ENCODE data around the gene SLC22A7.
A peak's percentile ranks its signal among the peaks of the same experiment; 100 is the strongest.

The SLC22A7 gene

GRCh38 chr6:43297644-43298564 is at the start of gene SLC22A7:
Gene SLC22A7 (plus strand): TSS chr6:43298260. CDS start chr6:43298359, 99 bp downstream.
- Mint-ChIP-seq H3K27ac (peak within 1 kb of the TSS in 1 of 3 experiments; percentile 77), H3K36me3 (ENCODE audit: low read depth) (no peaks in the 10 kb centered on the region), H3K4me3 (no peak within 1 kb of the TSS), H3K9me3 (no peaks in the 10 kb centered on the region), H3K27me3 (ENCODE audit: low read depth) (peaks cover 5% of the 10 kb centered on the region), H3K4me1 (no peaks in the 10 kb centered on the region)
- no peak for TF ChIP-seq CTCF (IDR thresholded peaks at IDR 0.05; ENCODE audit: unreplicated experiment in 3 of 3)

GRCh38 chr6:43248791-43249190 is 49.3 kb upstream of the SLC22A7 start:
- H3K27me3 Mint-ChIP-seq (ENCODE audit: low read depth), result peaks cover 26% of the 10 kb centered on the region
- no peak overlapping the region for H3K27ac Mint-ChIP-seq
- H3K9me3 Mint-ChIP-seq, result no peaks in the 10 kb centered on the region
- no peak overlapping the region for H3K4me3 Mint-ChIP-seq
- no peaks in the 10 kb centered on the region for H3K36me3 Mint-ChIP-seq (ENCODE audit: low read depth)
- no peak for TF ChIP-seq CTCF (IDR thresholded peaks at IDR 0.05; ENCODE audit: unreplicated experiment in 3 of 3)
- H3K4me1 Mint-ChIP-seq, result peaks cover 25% of the 10 kb centered on the region

GRCh38 chr6:43250992-43251373 is 47.1 kb upstream of the SLC22A7 start:
- peaks cover 34% of the 10 kb centered on the region for H3K27me3 Mint-ChIP-seq (ENCODE audit: low read depth)

GRCh38 chr6:43253401-43253800 is 44.7 kb upstream of the SLC22A7 start:
- H3K4me3 Mint-ChIP-seq, result no peak overlapping the region

More at GRCh38 chr6:43250992-43251373, 47.1 kb upstream of the SLC22A7 start:
- Mint-ChIP-seq H3K4me3 (peak overlapping the region; percentile 11 to 47 (median 13)), H3K9me3 (no peaks in the 10 kb centered on the region), H3K36me3 (ENCODE audit: low read depth) (no peaks in the 10 kb centered on the region), H3K27ac (peak overlapping the region in 2 of 3 experiments; percentile 13 to 56), H3K4me1 (peaks cover 25% of the 10 kb centered on the region)
- no peak for TF ChIP-seq CTCF (IDR thresholded peaks at IDR 0.05; ENCODE audit: unreplicated experiment in 3 of 3)

GRCh38 chr6:43254138-43254817 is 43.8 kb upstream of the SLC22A7 start:
- Mint-ChIP-seq H3K36me3 (ENCODE audit: low read depth) (no peaks in the 10 kb centered on the region), H3K27me3 (ENCODE audit: low read depth) (peaks cover 39% of the 10 kb centered on the region)
- no peak for TF ChIP-seq CTCF (IDR thresholded peaks at IDR 0.05; ENCODE audit: unreplicated experiment in 3 of 3)

More at GRCh38 chr6:43253401-43253800, 44.7 kb upstream of the SLC22A7 start:
- no peak for TF ChIP-seq CTCF (IDR thresholded peaks at IDR 0.05; ENCODE audit: unreplicated experiment in 3 of 3)
- Mint-ChIP-seq H3K36me3 (ENCODE audit: low read depth) (no peaks in the 10 kb centered on the region), H3K9me3 (no peaks in the 10 kb centered on the region), H3K27ac (no peak overlapping the region), H3K27me3 (ENCODE audit: low read depth) (peaks cover 39% of the 10 kb centered on the region), H3K4me1 (peaks cover 21% of the 10 kb centered on the region)

More at GRCh38 chr6:43254138-43254817, 43.8 kb upstream of the SLC22A7 start:
- Mint-ChIP-seq H3K4me3 (no peak overlapping the region), H3K27ac (no peak overlapping the region), H3K4me1 (peaks cover 21% of the 10 kb centered on the region), H3K9me3 (no peaks in the 10 kb centered on the region)

Measured in nephron (organoid).